ENCODE results near the gene TTLL13.

DNA sequence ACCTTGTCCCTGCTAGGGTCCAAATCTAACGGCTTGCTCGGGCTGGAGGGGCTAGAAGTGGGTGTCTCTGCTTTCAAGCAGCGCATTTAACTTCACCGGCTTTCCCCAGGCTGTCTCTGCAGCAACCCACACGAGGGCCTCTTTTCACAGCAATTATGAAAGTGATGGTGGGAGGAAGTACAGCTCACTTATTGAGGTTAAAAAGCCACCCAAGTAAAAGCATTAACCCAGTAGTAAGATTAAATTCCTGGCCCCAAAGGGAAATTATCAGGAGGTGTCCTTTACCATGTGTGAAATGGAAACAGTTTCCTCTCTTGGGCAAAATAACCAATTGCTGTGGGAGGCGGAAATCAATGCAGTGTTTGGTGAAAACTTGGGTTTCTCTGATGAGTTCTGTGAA, 57.2 kb downstream of the TTLL13 start:
- no peak for TF ChIP-seq EZH2 (IDR thresholded peaks at IDR 0.05; ENCODE audit: low read length, missing control alignments)
- TF ChIP-seq, protein P1, sequence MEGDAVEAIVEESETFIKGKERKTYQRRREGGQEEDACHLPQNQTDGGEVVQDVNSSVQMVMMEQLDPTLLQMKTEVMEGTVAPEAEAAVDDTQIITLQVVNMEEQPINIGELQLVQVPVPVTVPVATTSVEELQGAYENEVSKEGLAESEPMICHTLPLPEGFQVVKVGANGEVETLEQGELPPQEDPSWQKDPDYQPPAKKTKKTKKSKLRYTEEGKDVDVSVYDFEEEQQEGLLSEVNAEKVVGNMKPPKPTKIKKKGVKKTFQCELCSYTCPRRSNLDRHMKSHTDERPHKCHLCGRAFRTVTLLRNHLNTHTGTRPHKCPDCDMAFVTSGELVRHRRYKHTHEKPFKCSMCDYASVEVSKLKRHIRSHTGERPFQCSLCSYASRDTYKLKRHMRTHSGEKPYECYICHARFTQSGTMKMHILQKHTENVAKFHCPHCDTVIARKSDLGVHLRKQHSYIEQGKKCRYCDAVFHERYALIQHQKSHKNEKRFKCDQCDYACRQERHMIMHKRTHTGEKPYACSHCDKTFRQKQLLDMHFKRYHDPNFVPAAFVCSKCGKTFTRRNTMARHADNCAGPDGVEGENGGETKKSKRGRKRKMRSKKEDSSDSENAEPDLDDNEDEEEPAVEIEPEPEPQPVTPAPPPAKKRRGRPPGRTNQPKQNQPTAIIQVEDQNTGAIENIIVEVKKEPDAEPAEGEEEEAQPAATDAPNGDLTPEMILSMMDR (conservative IDR thresholded peaks at IDR 0.05 in 1 of 2, IDR thresholded peaks at IDR 0.05 in 1 of 2; ENCODE audit: low read depth in 1 of 2, low read length in 2 of 2), result no peak
